GM21360 (cell line): ENCODE data around the gene STK32C.
"Not testable (repeated sequence)": the region's sequence is repeated elsewhere in the genome, so short reads cannot be mapped to it uniquely, and the experiment has no call there.

Experiments
- ATAC-seq: cut with Tn5 transposase; IDR thresholded peaks from one replicate; pipeline ENCODE4 v1.9.1; 2021; ENCODE audit warnings: mild to moderate bottlenecking, moderate library complexity; ENCODE audit not compliant: unreplicated experiment

The STK32C gene

GRCh38 chr10:132269266-132270230 is 38.2 kb downstream of the STK32C start:
- ATAC-seq: no peak

- not testable (repeated sequence) for ATAC-seq
Observed at GRCh38 chr10:132267916-132268315, 39.8 kb downstream of the STK32C start.

GRCh38 chr10:132266594-132267161 is 41.1 kb downstream of the STK32C start:
- ATAC-seq: no peak

- ATAC-seq: no peak
Observed at GRCh38 chr10:132265890-132266496, 41.8 kb downstream of the STK32C start.

- no peak for ATAC-seq
Observed at GRCh38 chr10:132264966-132265889, 42.5 kb downstream of the STK32C start.

GRCh38 chr10:132264306-132264950 is 43.3 kb downstream of the STK32C start:
- no peak for ATAC-seq

GRCh38 chr10:132263866-132264265 is 43.9 kb downstream of the STK32C start:
- no peak for ATAC-seq

GRCh38 chr10:132259702-132260482 is 47.9 kb downstream of the STK32C start:
- no peak for ATAC-seq

GRCh38 chr10:132258423-132258822 is 49.3 kb downstream of the STK32C start:
- ATAC-seq: no peak

- ATAC-seq: no peak
Observed at GRCh38 chr10:132257907-132258306, 49.8 kb downstream of the STK32C start.

- ATAC-seq: no peak
Observed at GRCh38 chr10:132257271-132257670, 50.5 kb downstream of the STK32C start.

- ATAC-seq: no peak
Observed at GRCh38 chr10:132256866-132257265, 50.9 kb downstream of the STK32C start.

GRCh38 chr10:132255489-132256344 is 52.0 kb downstream of the STK32C start:
- ATAC-seq: no peak

GRCh38 chr10:132254841-132255240 is 52.9 kb downstream of the STK32C start:
- ATAC-seq: no peak

- ATAC-seq: no peak
Observed at GRCh38 chr10:132253092-132253687, 54.6 kb downstream of the STK32C start.

- no peak for ATAC-seq
Observed at GRCh38 chr10:132252412-132252811, 55.3 kb downstream of the STK32C start.

- no peak for ATAC-seq
Observed at GRCh38 chr10:132251928-132252327, 55.8 kb downstream of the STK32C start.
